GM18867 (cell line): ENCODE results near the gene ABHD17A.

Experiments used
- ATAC-seq: cut with Tn5 transposase; IDR thresholded peaks from one replicate; pipeline ENCODE4 v1.9.1; 2021; ENCODE audit warnings: mild to moderate bottlenecking, moderate library complexity; ENCODE audit not compliant: unreplicated experiment

Gene ABHD17A

GRCh38 chr19:1841209-1841924 is 43.9 kb downstream of the ABHD17A start:
- no peak for ATAC-seq

GRCh38 chr19:1840541-1841115 is 44.7 kb downstream of the ABHD17A start:
- no peak for ATAC-seq

- no peak for ATAC-seq
These were observed 45.4 kb downstream of the ABHD17A start for GRCh38 chr19:1839658-1840540.

- ATAC-seq, result no peak
These were observed 47.6 kb downstream of the ABHD17A start for GRCh38 chr19:1837625-1838105.

GRCh38 chr19:1837222-1837565 is 48.1 kb downstream of the ABHD17A start:
- no peak for ATAC-seq

- no peak for ATAC-seq
These were observed 48.7 kb downstream of the ABHD17A start for GRCh38 chr19:1836458-1837221.

GRCh38 chr19:1833540-1833939 is 51.8 kb downstream of the ABHD17A start:
- ATAC-seq, result no peak

GRCh38 chr19:1832046-1832663 is 53.1 kb downstream of the ABHD17A start:
- ATAC-seq, result no peak

- no peak for ATAC-seq
These were observed 54.3 kb downstream of the ABHD17A start for GRCh38 chr19:1830978-1831377.

GRCh38 chr19:1830568-1830967 is 54.7 kb downstream of the ABHD17A start:
- no peak for ATAC-seq

- ATAC-seq, result no peak
These were observed 55.3 kb downstream of the ABHD17A start for GRCh38 chr19:1829958-1830357.

GRCh38 chr19:1828279-1829238 is 56.7 kb downstream of the ABHD17A start:
- ATAC-seq, result no peak

GRCh38 chr19:1827566-1828278 is 57.6 kb downstream of the ABHD17A start:
- ATAC-seq, result no peak
